ENCODE results near the gene CCDC188. TPM values are rescaled to one million over a fixed set of nuclear protein-coding genes. Genes with fewer than 3 reads are reported as not detected.

CCDC188 gene
- total and polyA plus RNA-seq, 9 of the 15 experiments (the other 6 are each of a cell fraction or from before 2014, with no cell fraction given): not detected

GRCh38 chr22:20158391-20159036, 7.7 kb upstream of the CCDC188 start:
- FAIRE-seq (no peak), DNase-seq (ENCODE audit: extremely low read depth in 1 of 4, low spot score in 3 of 4) (no peak), ATAC-seq (no peak)
- Histone ChIP-seq H3K36me3 (ENCODE audit: control insufficient read depth, insufficient read depth, low read length) (no peaks in the 10 kb centered on the region), H3K4me3 (no peak overlapping the region), H4K20me1 (replicated peaks; ENCODE audit: control insufficient read depth, insufficient read depth, low read length) (peaks cover 34% of the 10 kb centered on the region), H3K4me2 (ENCODE audit: insufficient read depth, low read length) (no peak overlapping the region), H3K79me2 (ENCODE audit: control insufficient read depth, insufficient read depth, low read length) (no peaks in the 10 kb centered on the region), H2AFZ (ENCODE audit: low read depth, low read length) (no peak overlapping the region), H3K27ac (ENCODE audit: extremely low read depth, low read depth, low read length) (no peak overlapping the region), H3K27me3 (ENCODE audit: control insufficient read depth in 2 of 2, insufficient read depth in 2 of 2, low read length in 2 of 2) (peaks cover 24 to 60% of the 10 kb centered on the region in 2 experiments; a peak in 4 of 5 replicates), H3K4me1 (replicated peaks in 1 of 2; ENCODE audit: control insufficient read depth in 2 of 2, insufficient read depth in 2 of 2, low read length in 2 of 2) (peaks cover 0 to 58% of the 10 kb centered on the region in 2 experiments; a peak in 2 of 5 replicates), H3K9me1 (ENCODE audit: control insufficient read depth, insufficient read depth, low read length) (no peaks in the 10 kb centered on the region), H3K9me3 (replicated peaks; ENCODE audit: control insufficient read depth, insufficient read depth, low read depth, low read length) (peaks cover 6% of the 10 kb centered on the region), H3K9ac (ENCODE audit: insufficient read depth in 1 of 2, low read depth in 2 of 2, low read length in 2 of 2) (peak overlapping the region in 1 of 2 experiments; percentile 46; a peak in 2 of 4 replicates)
- no TSS peak for BruUV-seq (replicated peaks)
- WGBS (ENCODE audit: insufficient coverage, low coverage, missing lambda C conversion rate): 8% methylated on average over 15 of the region's 15 CpGs
- in situ Hi-C loops (cut with MboI): loop anchor here (5.0 to 25.0 kb wide), 3 partner anchors 134 to 529 kb away; no protein-coding TSS in a partner anchor
- ChIA-PET CTCF (ENCODE audit: low intra/inter-chr PET ratio) (interaction anchor here (0.6 to 5.5 kb wide), 3 partner anchors 126 to 298 kb away, joined by 3 to 126 read pairs (median 22); no protein-coding TSS in a partner anchor), POLR2A (interaction anchor here (0.7 to 1.3 kb wide), 2 partner anchors 126 to 276 kb away, joined by 3 to 5 read pairs; no protein-coding TSS in a partner anchor)
- intact Hi-C loops (cut with micrococcal nuclease): loop anchor here (5.0 to 10.0 kb wide), 2 partner anchors 34 to 256 kb away; no protein-coding TSS in a partner anchor
- TF ChIP-seq ZNF212 (CRISPR knock-in tag; IDR thresholded peaks at IDR 0.05) (no peak), BDP1 (IDR thresholded peaks at IDR 0.05; ENCODE audit: insufficient read depth, insufficient read length) (no peak), NELFE (IDR thresholded peaks at IDR 0.05; ENCODE audit: insufficient read depth, insufficient read length) (no peak), ZNF644 (tag; IDR thresholded peaks at IDR 0.05; ENCODE audit: low read depth) (no peak), TFAP4 (CRISPR knock-in tag; IDR thresholded peaks at IDR 0.05; ENCODE audit: borderline replicate concordance) (peak; percentile 37; the same call in 1 of the 2 replicates), ZNF77 (CRISPR knock-in tag; IDR thresholded peaks at IDR 0.05) (no peak), ZNF124 (CRISPR knock-in tag; IDR thresholded peaks at IDR 0.05) (no peak), CTCF (IDR thresholded peaks at IDR 0.05 in 2 of 3, conservative IDR thresholded peaks at IDR 0.05 in 1 of 3; ENCODE audit: insufficient read depth in 2 of 3, low read depth in 1 of 3, low read length in 3 of 3) (no peak), CUX1 (CRISPR knock-in tag; IDR thresholded peaks at IDR 0.05) (no peak), HNRNPUL1 (IDR thresholded peaks at IDR 0.05; ENCODE audit: low read length) (no peak), ZBTB17 (CRISPR knock-in tag; IDR thresholded peaks at IDR 0.05) (no peak), TCF3 (CRISPR knock-in tag; IDR thresholded peaks at IDR 0.05) (no peak), L3MBTL2 (IDR thresholded peaks at IDR 0.05) (no peak), ZNF695 (CRISPR knock-in tag; IDR thresholded peaks at IDR 0.05) (no peak), LARP7 (IDR thresholded peaks at IDR 0.05) (no peak)
